Measurements from ENCODE around the gene MCF2L2.
"Not testable (repeated sequence)": the region's sequence is repeated elsewhere in the genome, so short reads cannot be mapped to it uniquely, and the experiment has no call there.

Gene MCF2L2

DNA sequence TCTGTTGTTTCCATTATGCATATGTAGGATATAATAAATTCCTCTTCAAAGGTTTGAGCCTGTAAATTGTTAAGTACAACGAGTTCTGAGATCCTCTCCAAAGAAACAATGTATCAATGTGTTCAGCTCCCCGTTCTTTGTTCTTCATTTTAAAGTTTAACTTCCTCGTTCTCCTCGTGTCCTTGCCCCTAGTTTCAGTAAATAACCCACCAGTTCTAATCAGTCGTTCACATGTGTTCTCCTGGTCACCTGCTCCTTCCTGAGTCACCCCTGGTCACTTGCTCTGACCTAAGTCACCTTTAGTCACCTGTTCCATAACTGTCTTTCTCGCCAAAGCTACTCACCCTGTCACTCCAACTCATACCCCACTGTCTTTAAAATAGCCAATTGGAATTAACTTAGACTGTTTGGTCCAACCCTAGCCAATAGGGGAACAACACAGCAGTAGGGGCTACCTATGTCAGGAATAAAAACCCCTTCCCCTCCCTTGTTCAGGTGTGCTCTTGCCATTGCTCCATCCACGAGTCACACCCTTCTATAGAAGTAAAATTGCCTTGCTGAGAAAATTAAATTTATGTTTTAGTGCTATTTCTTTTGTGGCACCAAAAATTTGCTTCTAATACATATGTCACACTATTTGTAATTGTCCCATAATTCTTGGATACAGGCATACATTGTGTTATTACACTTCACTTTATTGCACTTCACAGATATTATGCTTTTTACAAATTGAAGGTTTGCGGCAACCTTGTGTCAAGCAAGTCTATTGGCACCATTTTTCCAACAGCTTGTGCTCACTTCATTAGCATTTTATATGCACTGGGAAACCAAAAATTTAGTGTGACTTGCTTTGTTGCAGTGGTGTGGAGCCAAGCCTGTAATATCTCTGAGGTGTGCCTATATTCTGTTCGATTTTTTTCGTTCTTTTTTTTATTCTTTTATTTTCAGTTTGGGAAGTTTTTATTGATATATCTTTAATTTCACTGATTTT is 15.3 kb upstream of the MCF2L2 start:
- no peak for DNase-seq

- DNase-seq = no peak
Measured at GRCh38 chr3:183442994-183443393, 14.6 kb upstream of the MCF2L2 start.

- DNase-seq = not testable (repeated sequence)
Measured at GRCh38 chr3:183440521-183440920, 12.1 kb upstream of the MCF2L2 start.

GRCh38 chr3:183439515-183439914 is 11.1 kb upstream of the MCF2L2 start:
- no peak for DNase-seq

- DNase-seq = no peak
Measured at GRCh38 chr3:183438735-183439134, 10.3 kb upstream of the MCF2L2 start.

GRCh38 chr3:183437666-183438564 is 9.5 kb upstream of the MCF2L2 start:
- DNase-seq = peak; percentile 97

DNA sequence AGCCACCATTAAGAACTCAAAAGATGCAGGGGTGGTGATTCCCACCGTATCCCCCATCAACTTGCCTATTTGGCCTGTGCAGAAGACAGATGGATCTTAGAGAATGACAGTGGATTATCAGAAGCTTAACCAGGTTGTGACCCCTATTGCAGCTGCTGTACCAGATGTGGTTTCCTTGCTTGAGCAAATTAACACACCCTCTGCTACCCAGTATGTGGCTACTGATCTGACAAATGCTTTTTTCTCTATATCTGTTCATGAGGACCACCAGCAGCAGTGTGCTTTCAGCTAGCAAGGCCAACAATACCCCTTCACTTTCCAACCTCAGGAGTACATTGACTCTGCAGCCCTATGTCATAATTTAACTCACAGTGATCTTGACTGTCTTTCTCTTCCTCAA is 8.6 kb upstream of the MCF2L2 start:
- DNase-seq = peak; percentile 98

DNA sequence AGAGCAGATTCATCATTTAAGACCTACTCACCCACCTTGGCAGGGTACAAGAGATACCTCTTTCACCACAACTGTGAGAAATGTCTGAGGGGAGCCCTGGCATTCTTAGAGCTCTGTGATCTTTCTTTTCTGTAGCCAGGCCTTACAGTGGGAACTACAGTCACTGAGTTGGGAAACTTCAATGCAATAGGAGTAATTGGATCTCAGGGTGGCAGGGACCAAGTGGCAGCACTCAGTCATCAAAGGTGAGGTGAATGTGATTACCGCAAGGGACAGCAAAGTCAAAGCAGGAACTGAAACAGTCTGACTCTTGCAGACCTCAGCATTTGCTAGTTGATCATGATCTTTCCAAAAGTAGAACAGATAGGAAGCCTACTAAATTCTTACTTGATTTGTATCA is 7.2 kb upstream of the MCF2L2 start:
- no peak for DNase-seq

DNA sequence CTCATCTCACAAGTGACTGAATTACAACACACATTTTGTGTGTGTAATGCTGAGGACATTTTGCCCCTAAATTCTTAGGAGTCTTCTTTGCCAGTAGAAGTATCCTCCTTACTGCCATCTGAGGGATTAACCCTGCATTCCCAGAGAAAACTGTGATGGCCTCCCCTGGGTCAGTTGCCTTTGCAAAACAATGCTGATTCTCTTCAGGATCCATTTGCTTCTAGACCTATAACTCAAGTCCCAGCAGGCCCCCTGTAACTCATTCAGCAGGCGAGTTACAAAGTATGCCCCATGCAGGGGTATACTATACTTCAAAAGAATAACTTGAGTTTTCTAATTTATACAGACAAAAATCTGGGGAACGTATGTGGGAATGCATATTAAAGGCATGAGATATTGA is 6.6 kb upstream of the MCF2L2 start:
- DNase-seq = no peak

DNA sequence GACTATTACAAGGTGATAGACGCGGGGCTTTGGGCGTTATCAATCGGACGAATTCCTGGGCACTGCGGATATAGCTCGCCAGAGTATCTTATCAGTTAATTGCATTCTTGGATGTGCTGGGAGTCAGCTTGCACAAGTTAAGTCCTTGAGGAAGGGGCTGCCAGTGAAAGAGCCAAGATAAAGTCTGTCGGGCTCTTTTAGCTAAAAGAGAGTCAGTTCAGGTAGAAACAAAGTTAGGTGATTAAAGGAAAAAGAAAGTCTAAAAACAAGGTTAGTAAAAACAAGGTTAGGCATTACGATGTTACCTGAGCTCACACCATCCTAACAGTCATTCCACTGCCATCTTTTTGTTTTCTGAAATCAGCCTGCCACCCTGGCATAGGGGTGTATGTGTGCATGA is 6.1 kb upstream of the MCF2L2 start:
- no peak for DNase-seq

- DNase-seq = no peak
Measured at GRCh38 chr3:183430325-183430957, 2.0 kb upstream of the MCF2L2 start.

GRCh38 chr3:183427876-183428446 is 458 bp downstream of the MCF2L2 start:
- DNase-seq = peak; percentile 39

GRCh38 chr3:183427196-183427875 is 1.1 kb downstream of the MCF2L2 start:
- no peak for DNase-seq

DNA sequence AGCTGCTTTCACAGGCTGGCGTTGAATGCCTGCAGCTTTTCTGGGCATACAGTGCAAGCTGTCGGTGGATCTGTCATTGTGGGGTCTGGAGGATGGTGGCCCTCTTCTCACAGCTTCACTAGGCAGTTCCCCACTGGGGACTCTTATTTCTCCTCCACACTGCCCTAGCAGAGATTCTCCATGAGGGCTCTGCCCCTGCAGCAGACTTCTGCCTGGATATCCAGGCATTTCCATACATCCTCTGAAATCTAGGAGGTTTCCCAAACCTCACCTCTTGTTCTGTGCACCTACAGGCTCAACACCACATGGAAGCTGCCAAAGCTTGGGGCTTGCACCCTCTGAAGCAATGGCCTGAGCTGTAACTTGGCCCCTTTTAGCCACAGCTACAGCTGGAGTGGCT is 9.6 kb downstream of the MCF2L2 start:
- DNase-seq = not testable (repeated sequence)

DNA sequence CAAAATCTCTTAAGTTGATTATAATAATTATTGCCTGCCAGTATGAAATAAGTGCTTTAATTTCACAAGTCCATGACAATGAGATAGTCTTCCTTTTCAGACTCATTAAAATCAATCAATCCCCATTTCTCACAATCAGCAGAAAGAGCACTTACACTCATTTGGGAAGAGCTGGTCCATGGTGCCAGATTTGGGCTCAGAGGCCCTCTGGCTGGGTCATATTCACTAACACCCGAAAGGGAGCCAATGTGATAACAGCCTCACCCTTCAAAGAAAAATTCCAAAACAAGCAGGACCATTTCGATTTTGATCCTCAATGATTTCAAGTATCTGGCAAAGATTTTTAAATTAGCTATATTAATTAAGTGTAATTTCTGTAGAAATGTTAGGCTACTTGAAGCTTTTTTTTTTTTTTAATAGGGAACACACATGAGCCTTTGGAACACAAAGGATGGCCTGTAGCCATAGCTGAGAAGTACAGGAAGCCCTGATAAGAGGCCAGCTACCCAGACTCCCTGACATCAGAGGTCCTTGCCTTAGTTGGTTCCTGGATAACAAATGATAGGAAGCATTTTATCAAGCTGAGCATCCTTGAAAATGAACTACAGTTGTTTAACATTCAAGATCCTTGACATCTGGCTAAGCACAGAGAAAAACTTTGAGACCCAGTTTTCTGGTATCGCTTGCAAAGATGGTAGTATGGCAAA is 17.1 kb downstream of the MCF2L2 start:
- no peak for DNase-seq

DNA sequence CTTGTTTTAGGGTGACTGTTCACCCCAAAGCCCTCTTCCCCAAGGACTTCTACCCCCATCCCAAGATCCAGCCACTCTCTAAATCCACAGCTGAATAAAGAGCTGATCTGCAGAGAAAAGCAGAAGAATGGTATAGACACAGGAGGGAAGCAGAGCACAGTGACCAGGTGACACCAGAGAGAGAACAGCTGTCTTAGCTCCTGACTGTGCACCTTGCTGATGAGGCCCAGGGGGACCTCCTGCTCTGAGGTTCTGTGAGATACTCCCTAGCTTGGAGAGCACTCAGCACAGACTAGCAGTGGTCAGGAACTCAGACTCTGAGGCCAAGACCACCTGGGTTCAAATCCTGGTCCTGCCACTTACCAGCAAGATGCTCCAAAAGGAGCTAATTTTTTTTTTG is 17.7 kb downstream of the MCF2L2 start:
- no peak for DNase-seq

GRCh38 chr3:183410280-183410679 is 18.1 kb downstream of the MCF2L2 start:
- no peak for DNase-seq

GRCh38 chr3:183409219-183409618 is 19.2 kb downstream of the MCF2L2 start:
- no peak for DNase-seq

GRCh38 chr3:183401678-183402077 is 26.7 kb downstream of the MCF2L2 start:
- no peak for DNase-seq

- DNase-seq = peak; percentile 94
Measured at GRCh38 chr3:183400352-183400751, 28.1 kb downstream of the MCF2L2 start.

DNA sequence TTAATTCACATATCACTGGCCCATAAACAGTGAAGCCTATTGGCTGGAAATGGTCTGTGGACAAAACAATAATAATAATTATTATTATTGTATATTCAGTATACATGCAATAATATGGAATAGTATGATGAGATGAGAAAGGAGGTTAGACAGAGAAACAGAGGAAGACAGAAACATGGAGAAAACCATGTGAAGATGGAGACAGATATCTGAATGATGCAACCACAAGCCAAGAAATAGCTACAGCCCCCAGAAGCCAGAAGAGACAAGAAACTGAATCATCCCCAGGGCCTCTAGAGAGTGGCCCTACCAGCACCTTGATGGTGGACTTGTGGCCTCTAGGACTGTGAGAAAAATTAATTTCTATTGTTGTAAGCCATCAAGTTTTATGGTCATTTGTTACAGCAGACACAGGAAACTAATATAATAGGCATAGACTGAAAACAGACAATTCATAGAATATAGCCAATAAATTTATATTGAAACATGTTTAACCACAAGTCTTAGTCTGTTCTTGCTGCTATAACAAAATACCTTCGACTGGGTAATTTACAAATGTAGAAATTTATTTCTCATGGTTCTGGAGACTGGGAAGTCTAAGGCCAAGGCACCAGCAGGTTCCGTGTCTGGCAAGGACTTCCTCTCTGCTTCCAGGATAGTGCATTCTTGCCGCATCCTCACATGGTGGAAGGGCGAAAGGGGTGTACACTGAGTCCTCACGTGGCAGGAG is 31.6 kb downstream of the MCF2L2 start:
- no peak for DNase-seq

All from NCI-H524 treated with DMSO at 0.1 percent for 48 hours (cell line).